H1 (cell line): ENCODE results near the gene LAMC3. TPM values are rescaled to one million over a fixed set of nuclear protein-coding genes. Genes with fewer than 3 reads are reported as not detected.

Experiments used
- CTCF ChIA-PET: fragments of 300-600 bp; sonication (Branson Sonifier 250); formaldehyde crosslinking; loops from one replicate; lab custom pipeline; 2021; ENCODE audit not compliant: partially characterized antibody; lab: Charles Lee
- POLR2A ChIA-PET: fragments of 300-600 bp; sonication (Branson Sonifier 250); formaldehyde crosslinking; loops from one replicate; lab custom pipeline; 2021; ENCODE audit warnings: inconsistent platforms; ENCODE audit not compliant: partially characterized antibody; lab: Charles Lee
- DNase-seq, 2 experiments: peaks; one replicate each; pipeline versions ENCODE4 v3.0.0 to v3.0.0-alpha.2; 2010 to 2022; ENCODE audit warnings: low spot score in 2 of 2, low read depth in 1 of 2, mixed read lengths in 1 of 2
- FAIRE-seq: peaks from 2 replicates; lab custom pipeline; 2011; peaks lifted over from hg19 to GRCh38; lab: Jason Lieb, UNC
- H2AFZ ChIP-seq: 2 replicates; pipeline ENCODE4 v1.8.1; 2012; ENCODE audit warnings: low read length, inconsistent platforms
- H2AK5ac ChIP-seq: 2 replicates; pipeline ENCODE4 v1.6.1; 2013; ENCODE audit warnings: low read depth, low read length
- H2BK120ac ChIP-seq: replicated peaks from 2 replicates; pipeline ENCODE3; 2013; ENCODE audit warnings: low read depth, low read length, inconsistent platforms
- H2BK12ac ChIP-seq: 2 replicates; pipeline ENCODE4 v1.6.1; 2013; ENCODE audit warnings: low read depth, low read length
- H2BK15ac ChIP-seq: 2 replicates; pipeline ENCODE4 v1.6.1; 2013; ENCODE audit warnings: low read length
- H2BK20ac ChIP-seq: 2 replicates; pipeline ENCODE4 v1.6.1; 2013; ENCODE audit warnings: low read length
- H2BK5ac ChIP-seq: 2 replicates; pipeline ENCODE4 v1.6.1; 2013; ENCODE audit warnings: low read depth, low read length
- H3K14ac ChIP-seq: 2 replicates; pipeline ENCODE4 v1.6.1; 2013; ENCODE audit warnings: inconsistent platforms; ENCODE audit not compliant: insufficient read length
- H3K18ac ChIP-seq: 2 replicates; pipeline ENCODE4 v1.6.1; 2013; ENCODE audit warnings: low read length; ENCODE audit errors: extremely low read depth
- H3K23ac ChIP-seq: 2 replicates; pipeline ENCODE4 v1.6.1; 2013; ENCODE audit warnings: inconsistent platforms; ENCODE audit not compliant: insufficient read length
- H3K23me2 ChIP-seq: 2 replicates; pipeline ENCODE4 v1.6.1; 2013; ENCODE audit warnings: low read depth, low read length
- H3K27ac ChIP-seq: 2 replicates; pipeline ENCODE4 v1.6.1; 2011; ENCODE audit warnings: low read depth, low read length, inconsistent platforms
- H3K27me3 ChIP-seq, 4 experiments: replicated peaks in 1 of 4; 1 replicate in 1 of 4; 2 replicates in 3 of 4; pipeline versions ENCODE4 v1.6.1 to v1.8.1; 2011 to 2013; ENCODE audit warnings: low read length in 3 of 4, mild to moderate bottlenecking in 3 of 4, inconsistent platforms in 2 of 4, mixed read lengths in 2 of 4, moderate library complexity in 1 of 4; ENCODE audit not compliant: control insufficient read depth in 3 of 4, insufficient read depth in 3 of 4; ENCODE audit errors: extremely low read depth in 1 of 4
- H3K36me3 ChIP-seq, 4 experiments: 2 replicates each; pipeline versions ENCODE4 v1.6.1 to v1.8.1; 2011 to 2013; ENCODE audit warnings: mild to moderate bottlenecking in 4 of 4, low read length in 3 of 4, moderate library complexity in 2 of 4, control low read depth in 1 of 4, inconsistent platforms in 1 of 4; ENCODE audit not compliant: insufficient read depth in 4 of 4, control insufficient read depth in 2 of 4
- H3K4ac ChIP-seq: replicated peaks from 2 replicates; pipeline ENCODE3; 2013; ENCODE audit warnings: low read length, low read depth, mixed read lengths, inconsistent platforms; ENCODE audit not compliant: insufficient read length
- H3K4me1 ChIP-seq, 4 experiments: replicated peaks in 1 of 4; 1 replicate in 1 of 4; 2 replicates in 3 of 4; pipeline versions ENCODE4 v1.6.1 to v1.8.1; 2011 to 2013; ENCODE audit warnings: low read length in 3 of 4, inconsistent platforms in 2 of 4, mixed read lengths in 1 of 4; ENCODE audit not compliant: insufficient read depth in 4 of 4, control insufficient read depth in 3 of 4
- H3K4me2 ChIP-seq, 2 experiments: 2 replicates each; pipeline versions ENCODE4 v1.6.1 to v1.8.1; 2011 to 2013; ENCODE audit warnings: low read depth in 2 of 2, low read length in 2 of 2, control low read depth in 1 of 2, inconsistent platforms in 1 of 2, mild to moderate bottlenecking in 1 of 2; ENCODE audit not compliant: insufficient read depth in 1 of 2
- H3K4me3 ChIP-seq, 4 experiments: fragments of 200-600, 300-600 bp in 1 of 4; sonication (generic), shearing (Covaris generic), sonication (Bioruptor Twin) in 1 of 4; 2 replicates each; pipeline versions ENCODE4 v1.5.1 to v1.8.1; 2011 to 2016; ENCODE audit warnings: low read length in 4 of 4, low read depth in 3 of 4, control low read depth in 2 of 4, inconsistent platforms in 2 of 4, mild to moderate bottlenecking in 2 of 4, mixed read lengths in 1 of 4, moderate library complexity in 1 of 4; ENCODE audit not compliant: insufficient read depth in 2 of 4; ENCODE audit errors: extremely low read depth in 1 of 4
- H3K56ac ChIP-seq: replicated peaks from 2 replicates; pipeline ENCODE3; 2013; ENCODE audit warnings: low read depth, mild to moderate bottlenecking, mixed read lengths, low read length, inconsistent platforms; ENCODE audit not compliant: insufficient read length
- H3K79me1 ChIP-seq: 2 replicates; pipeline ENCODE4 v1.6.1; 2013; ENCODE audit warnings: low read depth, low read length, control low read depth
- H3K79me2 ChIP-seq, 2 experiments: 2 replicates each; pipeline versions ENCODE4 v1.6.1 to v1.8.1; 2012 to 2013; ENCODE audit warnings: low read length in 2 of 2, mild to moderate bottlenecking in 2 of 2, inconsistent platforms in 1 of 2; ENCODE audit not compliant: insufficient read depth in 2 of 2, control insufficient read depth in 1 of 2
- H3K9ac ChIP-seq, 4 experiments: replicated peaks in 1 of 4; 1 replicate in 1 of 4; 2 replicates in 3 of 4; pipeline versions ENCODE4 v1.6.1 to v1.8.1; 2011 to 2013; ENCODE audit warnings: low read depth in 3 of 4, low read length in 3 of 4, control low read depth in 2 of 4, mild to moderate bottlenecking in 2 of 4, moderate library complexity in 2 of 4, inconsistent platforms in 1 of 4; ENCODE audit errors: extremely low read depth in 1 of 4
- H3K9me3 ChIP-seq, 2 experiments: 2 replicates each; pipeline versions ENCODE4 v1.6.1 to v1.8.1; 2012 to 2013; ENCODE audit warnings: mild to moderate bottlenecking in 2 of 2, moderate library complexity in 2 of 2, control low read depth in 1 of 2, inconsistent platforms in 1 of 2, low read depth in 1 of 2, low read length in 1 of 2, mixed read lengths in 1 of 2; ENCODE audit not compliant: insufficient read depth in 2 of 2
- H4K20me1 ChIP-seq, 2 experiments: replicated peaks in 1 of 2; 2 replicates each; pipeline versions ENCODE3 to v1.8.1; 2011 to 2013; ENCODE audit warnings: inconsistent platforms in 2 of 2, low read length in 2 of 2, mild to moderate bottlenecking in 1 of 2; ENCODE audit not compliant: insufficient read depth in 2 of 2, control insufficient read depth in 1 of 2
- H4K5ac ChIP-seq: 2 replicates; pipeline ENCODE4 v1.6.1; 2013; ENCODE audit warnings: low read length, low read depth, mixed read lengths, inconsistent platforms; ENCODE audit not compliant: insufficient read length
- H4K8ac ChIP-seq: 2 replicates; pipeline ENCODE4 v1.8.0; 2013; ENCODE audit warnings: mild to moderate bottlenecking, moderate library complexity, low read length, inconsistent platforms; ENCODE audit not compliant: insufficient read depth; ENCODE audit errors: extremely low read depth
- H4K91ac ChIP-seq: replicated peaks from 2 replicates; pipeline ENCODE3; 2013; ENCODE audit warnings: low read length, mixed read lengths, inconsistent platforms; ENCODE audit not compliant: insufficient read length
- CBX5 ChIP-seq: fragments of 300-800, 300-1000 bp; sonication (generic); IDR thresholded peaks from 2 replicates; pipeline ENCODE4 v1.7.1; 2016; ENCODE audit warnings: antibody characterized with exemption, low read length, low read depth
- POLR2A ChIP-seq, 2 experiments: IDR thresholded peaks; 1 replicate in 1 of 2; 2 replicates in 1 of 2; pipeline ENCODE4 v1.6.1; 2011; ENCODE audit warnings: low read depth in 2 of 2, low read length in 2 of 2, mild to moderate bottlenecking in 2 of 2; ENCODE audit errors: control extremely low read depth in 1 of 2
- RXRA ChIP-seq: IDR thresholded peaks from 2 replicates; pipeline ENCODE4 v1.6.1; 2011; ENCODE audit warnings: low read depth, mild to moderate bottlenecking, low read length, moderate library complexity; ENCODE audit not compliant: insufficient read depth
- SP1 ChIP-seq: IDR thresholded peaks from 2 replicates; pipeline ENCODE4 v1.6.1; 2011; ENCODE audit warnings: low read depth, low read length
- SP2 ChIP-seq: IDR thresholded peaks from 2 replicates; pipeline ENCODE4 v1.6.1; 2012; ENCODE audit warnings: mild to moderate bottlenecking, low read length, inconsistent platforms
- WGBS, 2 experiments: shearing (Covaris generic) in 1 of 2; methylation state at CpG; one replicate each; pipeline versions ENCODE4 v1.1.6 to v1.1.7; 2013 to 2015; ENCODE audit warnings: low lambda C conversion rate in 2 of 2, mixed read lengths in 2 of 2, inconsistent platforms in 1 of 2, low coverage in 1 of 2, missing lambda C conversion rate in 1 of 2; ENCODE audit not compliant: insufficient replicate concordance in 2 of 2, insufficient coverage in 1 of 2, insufficient read length in 1 of 2; ENCODE audit errors: extremely low coverage in 1 of 2, missing lambda C conversion rate in 1 of 2; 5-methylcytosine and 5-hydroxymethylcytosine counted together
- polyA plus RNA-seq, 7 experiments: library from polyadenylated mRNA; depleted of rRNA in 3 of 7; stranded (reverse) in 5 of 7; unstranded in 2 of 7; fragments of >200 nt in 5 of 7; fragments of 200-250 nt in 2 of 7; gene quantifications; 1 replicate in 5 of 7; 2 replicates in 1 of 7; 4 replicates in 1 of 7; pipeline versions ENCODE4 v1.2.1 to v1.2.3, GENCODE V29; 2011 to 2013; ENCODE audit warnings: missing spikeins in 2 of 7, mixed read lengths in 2 of 7
- total RNA-seq: library from RNA; stranded (reverse); fragmentation: NEBNext Ultra II Directional; extraction: Animal tissue kit (Norgen Biotek cat#: 25700); gene quantifications from 2 replicates; pipeline ENCODE4 v1.2.1, GENCODE V29; 2021
- TF ChIP-seq, protein P1 (sequence below): IDR thresholded peaks from 2 replicates; pipeline ENCODE4 v1.6.1; 2012; ENCODE audit warnings: inconsistent platforms

The LAMC3 gene
- total and polyA plus RNA-seq, 2 of the 8 experiments (the other 6 are each of a cell fraction or from before 2014, with no cell fraction given), result 9.3 to 12.3 TPM

GRCh38 chr9:131012396-131012917 lies 3.5 kb downstream of the LAMC3 start:
- Histone ChIP-seq H3K14ac (no peak overlapping the region), H4K20me1 (no peaks in the 10 kb centered on the region), H3K9ac (no peak overlapping the region), H2BK5ac (peak overlapping the region; percentile 77; the same call in 1 of the 2 replicates), H3K23me2 (peaks cover 8% of the 10 kb centered on the region; the same call in 1 of the 2 replicates), H3K9me3 (no peaks in the 10 kb centered on the region), H4K5ac (no peak overlapping the region), H2BK20ac (peak overlapping the region; percentile 98; the same call in 1 of the 2 replicates), H3K4ac (peak overlapping the region; percentile 47), H3K4me1 (peaks cover 2 to 22% (median 8%) of the 10 kb centered on the region in 4 experiments), H3K27ac (no peak overlapping the region), H3K18ac (peak overlapping the region; percentile 24; the same call in 1 of the 2 replicates), H3K79me1 (peaks cover 9% of the 10 kb centered on the region; the same call in 1 of the 2 replicates), H3K27me3 (peaks cover 0 to 10% (median 7%) of the 10 kb centered on the region in 4 experiments; a peak in 5 of 7 replicates), H4K91ac (peak overlapping the region; percentile 69), H2BK15ac (peak overlapping the region; percentile 75; the same call in 1 of the 2 replicates)
- FAIRE-seq, result no peak
- POLR2A ChIA-PET, result interaction anchor here (0.9 to 1.7 kb wide), 4 partner anchors 14 to 33 kb away, joined by 3 to 5 read pairs (median 3); no protein-coding TSS in a partner anchor
- no peak for DNase-seq
- CTCF ChIA-PET, result interaction anchor here (1.0 to 17.5 kb wide), 6 partner anchors 10 to 146 kb away, joined by 4 to 156 read pairs (median 7); no protein-coding TSS in a partner anchor
- no peak for TF ChIP-seq SP1
- no peak for TF ChIP-seq RXRA
- TF ChIP-seq CBX5, result no peak
- TF ChIP-seq POLR2A (IDR thresholded peaks at IDR 0.05; ENCODE audit: control extremely low read depth in 1 of 2, low read depth in 2 of 2, low read length in 2 of 2), result no peak
- TF ChIP-seq, protein P1, sequence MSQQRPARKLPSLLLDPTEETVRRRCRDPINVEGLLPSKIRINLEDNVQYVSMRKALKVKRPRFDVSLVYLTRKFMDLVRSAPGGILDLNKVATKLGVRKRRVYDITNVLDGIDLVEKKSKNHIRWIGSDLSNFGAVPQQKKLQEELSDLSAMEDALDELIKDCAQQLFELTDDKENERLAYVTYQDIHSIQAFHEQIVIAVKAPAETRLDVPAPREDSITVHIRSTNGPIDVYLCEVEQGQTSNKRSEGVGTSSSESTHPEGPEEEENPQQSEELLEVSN, result no peak
- no peak for TF ChIP-seq SP2
- TF ChIP-seq, all 59 proteins: peak for 0
- Histone ChIP-seq H3K36me3 (no peaks in the 10 kb centered on the region), H3K4me3 (no peak overlapping the region), H3K4me2 (no peak overlapping the region), H2BK120ac (no peak overlapping the region), H3K23ac (no peak overlapping the region), H2AFZ (no peak overlapping the region), H4K8ac (peak overlapping the region; percentile 88; the same call in 1 of the 2 replicates), H2BK12ac (peak overlapping the region; percentile 88; the same call in 1 of the 2 replicates), H2AK5ac (0 out of 2 replicates have a peak overlapping the region, but pooled peaks have one; percentile 88), H3K56ac (no peak overlapping the region), H3K79me2 (no peaks in the 10 kb centered on the region)
- WGBS, 2 experiments, result 87% methylated on average over 21 of the region's 22 CpGs; no CpG with 5 or more reads in 1 of the 2 experiments
